Cardiac muscle cell (in vitro differentiated cells and primary cell): Measurements from ENCODE around the gene FOXB2. TPM values are rescaled to one million over a fixed set of nuclear protein-coding genes. Genes with fewer than 3 reads are reported as not detected.
A peak's percentile ranks its signal among the peaks of the same experiment; 100 is the strongest.
"Not testable (repeated sequence)": the region's sequence is repeated elsewhere in the genome, so short reads cannot be mapped to it uniquely, and the experiment has no call there.

Experiments
- DNase-seq, 2 donors: peaks; one replicate each; pipeline versions ENCODE4 v3.0.0 to v3.0.0-alpha.2; 2010 to 2017; ENCODE audit warnings: low read depth in 1 of 2, low spot score in 1 of 2
- H3K27ac ChIP-seq: fragments of 200-600 bp; sonication (generic); 2 replicates; pipeline ENCODE4 v1.5.1; 2016
- H3K27me3 ChIP-seq: fragments of 200-600 bp; sonication (generic); 2 replicates; pipeline ENCODE4 v1.6.0; 2016; ENCODE audit warnings: control low read depth
- H3K36me3 ChIP-seq: fragments of 200-600 bp; sonication (generic); 2 replicates; pipeline ENCODE4 v1.5.1; 2016; ENCODE audit warnings: control low read depth
- H3K4me1 ChIP-seq: fragments of 200-600 bp; sonication (generic); 2 replicates; pipeline ENCODE4 v1.8.1; 2017; ENCODE audit warnings: low read depth, mild to moderate bottlenecking, mixed run types
- H3K4me3 ChIP-seq: fragments of 200-600 bp; sonication (generic); 2 replicates; pipeline ENCODE4 v1.5.1; 2016; ENCODE audit warnings: mild to moderate bottlenecking
- H3K9me3 ChIP-seq: fragments of 200-600 bp; sonication (generic); 2 replicates; pipeline ENCODE4 v1.5.1; 2017; ENCODE audit warnings: low read depth, mild to moderate bottlenecking, control low read depth
- CTCF ChIP-seq: IDR thresholded peaks from 2 replicates; pipeline ENCODE4 v1.5.1; 2012; ENCODE audit warnings: low read depth, mild to moderate bottlenecking, low read length
- polyA plus RNA-seq: library from polyadenylated mRNA; unstranded; fragments of >200 nt; fragmentation: Nextera tagmentation; extraction: Ambion mirVana; gene quantifications from 2 replicates; pipeline ENCODE4 v1.2.1, GENCODE V29; 2016
- total RNA-seq: library from RNA; depleted of rRNA; stranded (reverse); fragments of >200 nt; gene quantifications from 2 replicates; pipeline ENCODE4 v1.2.3, GENCODE V29; 2016

FOXB2 gene
- total RNA-seq (not detected in 2 replicates), polyA plus RNA-seq (not detected in 2 replicates)

- Histone ChIP-seq H3K4me3 (peak within 1 kb of the TSS; percentile 18), H3K36me3 (no peaks in the 10 kb centered on the region), H3K4me1 (peaks cover 10% of the 10 kb centered on the region), H3K27me3 (peaks cover 100% of the 10 kb centered on the region), H3K9me3 (no peaks in the 10 kb centered on the region), H3K27ac (no peak within 1 kb of the TSS)
- no peak for TF ChIP-seq CTCF
- no peak for DNase-seq
Observed at GRCh38 chr9:77019236-77019925, at the start of gene FOXB2. Gene FOXB2 (plus strand): TSS chr9:77019655. CDS start chr9:77019655, 0 bp downstream.

- H3K27me3 ChIP-seq = peaks cover 3% of the 10 kb centered on the region
- no peaks in the 10 kb centered on the region for H3K36me3 ChIP-seq
- no peak overlapping the region for H3K4me3 ChIP-seq
- no peaks in the 10 kb centered on the region for H3K4me1 ChIP-seq
- H3K9me3 ChIP-seq = no peaks in the 10 kb centered on the region
- TF ChIP-seq CTCF = no peak
- H3K27ac ChIP-seq = no peak overlapping the region
- no peak for DNase-seq
Observed at GRCh38 chr9:76969716-76970115, 49.7 kb upstream of the FOXB2 start.

- H3K27me3 ChIP-seq, H3K27ac ChIP-seq, H3K4me3 ChIP-seq, H3K36me3 ChIP-seq, H3K9me3 ChIP-seq, DNase-seq, H3K4me1 ChIP-seq: not testable (repeated sequence)
Observed at GRCh38 chr9:76978831-76979230, 40.6 kb upstream of the FOXB2 start.

GRCh38 chr9:76980566-76980965 is 38.9 kb upstream of the FOXB2 start:
- no peaks in the 10 kb centered on the region for H3K9me3 ChIP-seq
- no peaks in the 10 kb centered on the region for H3K27me3 ChIP-seq
- H3K36me3 ChIP-seq = no peaks in the 10 kb centered on the region
- TF ChIP-seq CTCF = no peak
- no peaks in the 10 kb centered on the region for H3K4me1 ChIP-seq
- H3K4me3 ChIP-seq = no peak overlapping the region
- peak in 1 of 2 donors; percentile 11 for DNase-seq
- H3K27ac ChIP-seq = no peak overlapping the region

- Histone ChIP-seq H3K4me1 (no peaks in the 10 kb centered on the region), H3K4me3 (no peak overlapping the region), H3K9me3 (no peaks in the 10 kb centered on the region), H3K27me3 (peaks cover 12% of the 10 kb centered on the region), H3K27ac (no peak overlapping the region), H3K36me3 (no peaks in the 10 kb centered on the region)
- no peak for TF ChIP-seq CTCF
- DNase-seq = no peak
Observed at GRCh38 chr9:76984486-76984885, 35.0 kb upstream of the FOXB2 start.

- DNase-seq = peak in 1 of 2 donors; percentile 30
- TF ChIP-seq CTCF = no peak
- H3K27ac ChIP-seq = no peak overlapping the region
- no peaks in the 10 kb centered on the region for H3K36me3 ChIP-seq
- no peaks in the 10 kb centered on the region for H3K9me3 ChIP-seq
- no peaks in the 10 kb centered on the region for H3K4me1 ChIP-seq
- peaks cover 15% of the 10 kb centered on the region for H3K27me3 ChIP-seq
- no peak overlapping the region for H3K4me3 ChIP-seq
Observed at GRCh38 chr9:76985581-76985980, 33.9 kb upstream of the FOXB2 start.
